Mammary epithelial cell (primary cell): ENCODE data around the gene ADH1B.

ENCODE experiments used
- EZH2 ChIP-seq: IDR thresholded peaks from 2 replicates; pipeline ENCODE4 v1.6.1; 2012; ENCODE audit warnings: low read length, inconsistent platforms, borderline replicate concordance
- TF ChIP-seq, protein P1 (sequence below), 2 donors: IDR thresholded peaks in 1 of 2; conservative IDR thresholded peaks in 1 of 2; 2 replicates each; pipeline ENCODE4 v1.5.1; 2011 to 2012; ENCODE audit warnings: inconsistent platforms in 2 of 2, low read length in 2 of 2, mild to moderate bottlenecking in 2 of 2, control low read depth in 1 of 2, low read depth in 1 of 2; ENCODE audit not compliant: insufficient read depth in 1 of 2; ENCODE audit errors: extremely low read depth in 1 of 2

DNA sequence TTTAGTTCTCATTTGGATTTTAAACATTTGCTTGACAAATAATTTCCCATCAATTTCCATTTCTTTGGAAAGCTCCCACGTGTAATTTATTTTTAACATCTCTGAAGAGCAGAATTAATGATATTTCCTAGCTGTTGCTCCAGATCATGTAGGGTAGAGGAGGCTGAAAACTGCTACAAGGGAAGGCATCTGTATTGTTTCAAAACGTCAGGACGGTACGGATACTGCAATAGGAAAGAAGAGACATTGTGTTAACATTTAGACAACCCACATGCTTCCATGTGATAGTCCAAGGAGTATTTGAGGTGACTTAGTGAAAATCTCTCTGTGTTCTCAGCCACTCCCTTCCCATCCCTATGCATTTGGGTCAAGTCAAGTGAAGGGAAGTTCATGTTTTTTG lies 15.4 kb upstream of the ADH1B start:
- TF ChIP-seq, protein P1, sequence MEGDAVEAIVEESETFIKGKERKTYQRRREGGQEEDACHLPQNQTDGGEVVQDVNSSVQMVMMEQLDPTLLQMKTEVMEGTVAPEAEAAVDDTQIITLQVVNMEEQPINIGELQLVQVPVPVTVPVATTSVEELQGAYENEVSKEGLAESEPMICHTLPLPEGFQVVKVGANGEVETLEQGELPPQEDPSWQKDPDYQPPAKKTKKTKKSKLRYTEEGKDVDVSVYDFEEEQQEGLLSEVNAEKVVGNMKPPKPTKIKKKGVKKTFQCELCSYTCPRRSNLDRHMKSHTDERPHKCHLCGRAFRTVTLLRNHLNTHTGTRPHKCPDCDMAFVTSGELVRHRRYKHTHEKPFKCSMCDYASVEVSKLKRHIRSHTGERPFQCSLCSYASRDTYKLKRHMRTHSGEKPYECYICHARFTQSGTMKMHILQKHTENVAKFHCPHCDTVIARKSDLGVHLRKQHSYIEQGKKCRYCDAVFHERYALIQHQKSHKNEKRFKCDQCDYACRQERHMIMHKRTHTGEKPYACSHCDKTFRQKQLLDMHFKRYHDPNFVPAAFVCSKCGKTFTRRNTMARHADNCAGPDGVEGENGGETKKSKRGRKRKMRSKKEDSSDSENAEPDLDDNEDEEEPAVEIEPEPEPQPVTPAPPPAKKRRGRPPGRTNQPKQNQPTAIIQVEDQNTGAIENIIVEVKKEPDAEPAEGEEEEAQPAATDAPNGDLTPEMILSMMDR (conservative IDR thresholded peaks at IDR 0.05 in 1 of 2, IDR thresholded peaks at IDR 0.05 in 1 of 2; ENCODE audit: extremely low read depth in 1 of 2, insufficient read depth in 1 of 2, low read depth in 1 of 2, low read length in 2 of 2) = no peak
- no peak for TF ChIP-seq EZH2
